PC-3 (cell line): Measurements from ENCODE around the gene CGRRF1. TPM values are rescaled to one million over a fixed set of nuclear protein-coding genes. Genes with fewer than 3 reads are reported as not detected.

Experiments
- ATAC-seq: fragments of 200-7000 bp; cut with Tn5 transposase; 2 replicates; pipeline ENCODE4 v1.9.1; 2020; ENCODE audit warnings: mild to moderate bottlenecking, moderate library complexity
- BruUV-seq: library from RNA; stranded (reverse); fragments of 400-500 nt; replicated peaks from 2 replicates; lab custom pipeline; 2021; lab: Mats Ljungman, UMichigan
- CTCF ChIA-PET: fragments of 300-600 bp; sonication (Branson Sonifier 250); formaldehyde crosslinking; loops from one replicate; lab custom pipeline; 2022; ENCODE audit warnings: antibody characterized with exemption; lab: Charles Lee
- POLR2A ChIA-PET: fragments of 300-600 bp; sonication (Branson Sonifier 250); formaldehyde crosslinking; loops from one replicate; lab custom pipeline; 2022; ENCODE audit warnings: antibody characterized with exemption; ENCODE audit not compliant: unreplicated experiment; lab: Charles Lee
- DNase-seq: peaks from one replicate; pipeline ENCODE4 v3.0.0-alpha.2; 2015
- H2AFZ ChIP-seq: fragments of 300-600 bp; sonication (generic); 2 replicates; pipeline ENCODE4 v1.6.0; 2016; ENCODE audit warnings: antibody characterized with exemption, low read length
- H3F3A ChIP-seq: fragments of 300-600 bp; sonication (generic); one replicate; pipeline ENCODE4 v1.6.0; 2017; ENCODE audit warnings: antibody characterized with exemption, low read length, control low read depth, mild to moderate bottlenecking; ENCODE audit not compliant: unreplicated experiment
- H3K27ac ChIP-seq: fragments of 300-600 bp; sonication (generic); 2 replicates; pipeline ENCODE4 v1.5.1; 2016; ENCODE audit warnings: mild to moderate bottlenecking, low read length
- H3K27me3 ChIP-seq: fragments of 300-600 bp; sonication (generic); 2 replicates; pipeline ENCODE4 v1.6.1; 2016; ENCODE audit warnings: low read length, mixed read lengths
- H3K36me3 ChIP-seq: fragments of 300-600 bp; sonication (generic); 2 replicates; pipeline ENCODE4 v1.6.1; 2016; ENCODE audit warnings: low read depth, mixed run types, low read length, mixed read lengths
- H3K4me1 ChIP-seq: fragments of 300-600 bp; sonication (generic); 2 replicates; pipeline ENCODE4 v1.5.1; 2016; ENCODE audit warnings: low read length; ENCODE audit not compliant: insufficient read depth
- H3K4me2 ChIP-seq: fragments of 300-600 bp; sonication (generic); 2 replicates; pipeline ENCODE4 v1.6.0; 2016; ENCODE audit warnings: low read length
- H3K4me3 ChIP-seq: fragments of 300-600 bp; sonication (generic); 2 replicates; pipeline ENCODE4 v1.5.1; 2016; ENCODE audit warnings: mild to moderate bottlenecking, low read length, mixed read lengths
- H3K79me2 ChIP-seq: fragments of 300-600 bp; sonication (generic); 2 replicates; pipeline ENCODE4 v1.6.1; 2017; ENCODE audit warnings: low read length, mixed read lengths
- H3K9ac ChIP-seq: fragments of 300-600 bp; sonication (generic); 2 replicates; pipeline ENCODE4 v1.6.0; 2016; ENCODE audit warnings: mild to moderate bottlenecking, low read length
- H3K9me2 ChIP-seq: fragments of 300-600 bp; sonication (generic); replicated peaks from 2 replicates; pipeline ENCODE4 v1.6.1; 2016; ENCODE audit warnings: mixed run types, low read length, mixed read lengths
- H3K9me3 ChIP-seq: fragments of 300-600 bp; sonication (generic); 2 replicates; pipeline ENCODE4 v1.6.1; 2016; ENCODE audit warnings: low read length, mixed read lengths
- H4K20me1 ChIP-seq: fragments of 300-600 bp; sonication (generic); 2 replicates; pipeline ENCODE4 v1.6.1; 2016; ENCODE audit warnings: low read length, mixed read lengths
- EZH2 ChIP-seq: fragments of 300-600 bp; sonication (generic); IDR thresholded peaks from one replicate; pipeline ENCODE4 v1.6.1; 2017; ENCODE audit warnings: antibody characterized with exemption, mild to moderate bottlenecking, low read length; ENCODE audit not compliant: unreplicated experiment
- EZH2phosphoT487 ChIP-seq: fragments of 300-600 bp; sonication (generic); IDR thresholded peaks from 2 replicates; pipeline ENCODE4 v1.6.1; 2018; ENCODE audit warnings: mild to moderate bottlenecking, antibody characterized with exemption, low read length, borderline replicate concordance
- intact Hi-C: fragments of 100-400 bp; cut with micrococcal nuclease; formaldehyde crosslinking; loops from 2 replicates; pipeline ENCODE4 v1.9.0; 2023
- total RNA-seq: library from RNA; depleted of rRNA; stranded (reverse); fragments of >200 nt; gene quantifications from 2 replicates; pipeline ENCODE4 v1.2.3, GENCODE V29; 2014
- TF ChIP-seq, protein P1 (sequence below): fragments of 300-600 bp; sonication (generic); conservative IDR thresholded peaks from 2 replicates; pipeline ENCODE4 v1.5.1; 2017; ENCODE audit warnings: antibody characterized with exemption, low read depth, mild to moderate bottlenecking, low read length

Gene CGRRF1
- total RNA-seq, 1 experiment from 2014 or later: 31.3 TPM

DNA sequence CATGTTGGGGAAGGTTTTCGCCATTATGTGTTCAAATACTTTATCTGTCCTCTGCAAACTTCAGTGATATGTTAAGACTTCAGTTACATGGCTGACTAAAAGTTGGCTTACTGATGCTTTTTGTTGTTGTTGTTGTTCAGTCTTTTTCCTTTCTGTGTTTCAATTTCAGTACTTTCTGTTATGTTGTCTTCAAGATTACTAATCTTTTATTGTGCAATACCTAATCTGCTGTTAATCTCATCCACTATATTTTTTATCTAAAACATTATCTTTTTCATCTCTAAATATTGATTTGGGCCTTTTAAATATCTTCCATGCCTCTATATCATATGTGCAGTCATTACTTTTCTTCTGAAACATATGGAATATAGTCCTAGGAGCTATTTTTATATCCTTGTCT lies 7.0 kb downstream of the CGRRF1 start:
- BruUV-seq: no TSS peak
- CTCF ChIA-PET: no interaction called here

DNA sequence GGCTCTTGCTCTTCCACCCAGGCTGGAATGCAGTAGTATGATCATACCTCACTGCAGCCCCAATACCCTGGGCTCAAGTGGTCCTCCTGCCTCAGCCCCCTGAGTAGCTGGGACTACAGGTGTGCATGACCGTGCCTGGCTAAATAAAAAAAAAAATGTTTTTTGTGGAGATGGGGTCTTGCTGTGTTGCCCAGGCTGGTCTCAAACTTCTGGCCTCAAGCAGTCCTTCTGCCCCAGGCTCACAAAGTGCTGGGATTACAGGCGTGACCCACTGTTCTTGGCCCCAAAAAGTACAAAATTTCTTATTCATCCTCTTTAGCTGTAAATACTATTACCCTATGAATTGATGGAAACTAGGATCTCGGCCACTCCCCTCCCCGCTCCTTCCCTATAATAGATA lies 14.7 kb downstream of the CGRRF1 start:
- TF ChIP-seq EZH2 (no peak), EZH2phosphoT487 (no peak)
- TF ChIP-seq, protein P1, sequence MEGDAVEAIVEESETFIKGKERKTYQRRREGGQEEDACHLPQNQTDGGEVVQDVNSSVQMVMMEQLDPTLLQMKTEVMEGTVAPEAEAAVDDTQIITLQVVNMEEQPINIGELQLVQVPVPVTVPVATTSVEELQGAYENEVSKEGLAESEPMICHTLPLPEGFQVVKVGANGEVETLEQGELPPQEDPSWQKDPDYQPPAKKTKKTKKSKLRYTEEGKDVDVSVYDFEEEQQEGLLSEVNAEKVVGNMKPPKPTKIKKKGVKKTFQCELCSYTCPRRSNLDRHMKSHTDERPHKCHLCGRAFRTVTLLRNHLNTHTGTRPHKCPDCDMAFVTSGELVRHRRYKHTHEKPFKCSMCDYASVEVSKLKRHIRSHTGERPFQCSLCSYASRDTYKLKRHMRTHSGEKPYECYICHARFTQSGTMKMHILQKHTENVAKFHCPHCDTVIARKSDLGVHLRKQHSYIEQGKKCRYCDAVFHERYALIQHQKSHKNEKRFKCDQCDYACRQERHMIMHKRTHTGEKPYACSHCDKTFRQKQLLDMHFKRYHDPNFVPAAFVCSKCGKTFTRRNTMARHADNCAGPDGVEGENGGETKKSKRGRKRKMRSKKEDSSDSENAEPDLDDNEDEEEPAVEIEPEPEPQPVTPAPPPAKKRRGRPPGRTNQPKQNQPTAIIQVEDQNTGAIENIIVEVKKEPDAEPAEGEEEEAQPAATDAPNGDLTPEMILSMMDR: no peak
- POLR2A ChIA-PET: no interaction called here
- H3K27me3 ChIP-seq: no peaks in the 10 kb centered on the region
- H3K9ac ChIP-seq: no peak overlapping the region
- no peaks in the 10 kb centered on the region for H3K9me3 ChIP-seq
- BruUV-seq: no TSS peak
- H3K36me3 ChIP-seq: peaks cover 16% of the 10 kb centered on the region
- no peak overlapping the region for H3K4me3 ChIP-seq
- H3K9me2 ChIP-seq: no peaks in the 10 kb centered on the region
- CTCF ChIA-PET: no interaction called here
- no peak overlapping the region for H3K27ac ChIP-seq
- H4K20me1 ChIP-seq: no peaks in the 10 kb centered on the region
- peaks cover 13% of the 10 kb centered on the region for H3K79me2 ChIP-seq
- H3K4me2 ChIP-seq: no peak overlapping the region
- ATAC-seq: no peak
- no peak for DNase-seq
- H2AFZ ChIP-seq: no peak overlapping the region
- H3K4me1 ChIP-seq: peaks cover 2% of the 10 kb centered on the region; the same call in 1 of the 2 replicates
- no peaks in the 10 kb centered on the region for H3F3A ChIP-seq
- intact Hi-C loops: no loop called here

More for the DNA sequence above, 7.0 kb downstream of the CGRRF1 start:
- Histone ChIP-seq H3K9me3 (peaks cover 10% of the 10 kb centered on the region), H3K27ac (no peak overlapping the region), H3K4me1 (no peaks in the 10 kb centered on the region), H3K4me3 (no peak overlapping the region), H3F3A (no peaks in the 10 kb centered on the region), H3K9me2 (no peaks in the 10 kb centered on the region), H2AFZ (no peak overlapping the region), H3K9ac (no peak overlapping the region), H3K79me2 (peaks cover 83% of the 10 kb centered on the region), H3K27me3 (no peaks in the 10 kb centered on the region), H4K20me1 (no peaks in the 10 kb centered on the region), H3K36me3 (peaks cover 30% of the 10 kb centered on the region), H3K4me2 (no peak overlapping the region)
- ATAC-seq (no peak), DNase-seq (no peak)
- intact Hi-C loops: no loop called here
- POLR2A ChIA-PET: interaction anchor here (0.7 kb wide), 1 partner anchor 37 kb away, joined by 4 read pairs; no protein-coding TSS in a partner anchor
- TF ChIP-seq EZH2 (no peak), EZH2phosphoT487 (no peak)
- TF ChIP-seq, protein P1: no peak

DNA sequence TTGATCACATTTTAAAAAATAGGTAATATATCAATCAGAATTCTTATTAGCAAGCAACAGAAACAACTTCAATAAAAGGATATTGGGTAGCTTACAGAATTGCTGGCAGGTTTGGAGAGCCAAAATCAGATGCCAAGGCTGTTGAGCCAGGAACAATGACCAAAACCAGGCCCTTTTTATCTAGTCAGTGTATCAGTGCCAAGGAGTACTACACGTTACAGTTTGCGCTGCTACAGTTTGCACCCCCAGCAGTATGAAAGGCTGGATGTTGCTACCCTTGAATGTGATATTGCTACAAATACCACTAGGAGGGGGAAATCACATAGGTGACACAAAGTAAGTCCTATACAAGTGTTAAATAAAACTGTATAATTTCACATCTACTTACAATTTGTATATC lies 19.3 kb downstream of the CGRRF1 start:
- no peak overlapping the region for H3K4me2 ChIP-seq
- no peaks in the 10 kb centered on the region for H3K9me3 ChIP-seq
- H3F3A ChIP-seq: no peaks in the 10 kb centered on the region
- H4K20me1 ChIP-seq: no peaks in the 10 kb centered on the region
- no peak for DNase-seq
- peaks cover 8% of the 10 kb centered on the region for H3K4me1 ChIP-seq
- H3K9me2 ChIP-seq: no peaks in the 10 kb centered on the region
- ChIA-PET POLR2A (interaction anchor here (0.6 to 1.3 kb wide), 3 partner anchors 19 to 602 kb away, joined by 4 to 17 read pairs (median 5); partner anchors contain the start of gene CGRRF1), CTCF (interaction anchor here (0.6 to 1.0 kb wide), 3 partner anchors 40 to 1622 kb away, joined by 3 to 9 read pairs (median 7); partner anchors contain the start of gene GMFB)
- no peak for ATAC-seq
- H3K9ac ChIP-seq: no peak overlapping the region
- no TSS peak for BruUV-seq
- H3K4me3 ChIP-seq: no peak overlapping the region
- no peaks in the 10 kb centered on the region for H3K79me2 ChIP-seq
- no peak overlapping the region for H3K27ac ChIP-seq
- H3K36me3 ChIP-seq: peaks cover 2% of the 10 kb centered on the region; the same call in 1 of the 2 replicates
- no peak overlapping the region for H2AFZ ChIP-seq
- H3K27me3 ChIP-seq: no peaks in the 10 kb centered on the region
- intact Hi-C loops: no loop called here
- TF ChIP-seq EZH2: no peak
- TF ChIP-seq, protein P1: 0 out of 2 replicates have a peak, but pooled peaks have one; percentile 16
